Ramos (cell line): ENCODE results near the gene CHST8.

Experiments
- in situ Hi-C: fragments of 300-500 bp; cut with MboI; formaldehyde crosslinking; loops from one replicate; pipeline ENCODE4 v1.14.3; 2022; ENCODE audit warnings: low sequenced_read_pairs; ENCODE audit not compliant: unreplicated experiment

CHST8 gene

DNA sequence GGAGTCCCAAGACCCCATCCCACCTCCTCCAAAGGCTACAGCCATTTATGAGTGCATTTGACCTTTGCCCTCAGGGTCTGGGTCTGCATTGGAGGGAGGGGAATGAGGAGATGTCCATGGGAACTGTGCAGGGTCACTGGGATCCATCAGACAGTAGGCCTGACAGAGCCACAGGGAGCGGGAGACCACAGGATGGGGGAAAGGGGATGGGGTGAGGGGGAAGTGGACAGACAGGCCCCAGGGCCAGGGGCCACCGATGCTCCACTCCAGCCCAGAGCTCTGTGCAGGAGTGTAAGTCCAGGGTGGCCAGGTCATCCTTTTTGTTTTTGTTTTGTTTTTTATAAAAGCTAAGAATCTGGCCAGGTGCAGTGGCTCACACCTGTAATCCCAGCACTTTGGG lies 82.5 kb downstream of the CHST8 start:
- in situ Hi-C loops = no loop called here

- in situ Hi-C loops = no loop called here
Measured at GRCh38 chr19:33705090-33705847, 83.5 kb downstream of the CHST8 start.

- in situ Hi-C loops = no loop called here
Measured at GRCh38 chr19:33705860-33706259, 84.1 kb downstream of the CHST8 start.

GRCh38 chr19:33706631-33707030 lies 84.9 kb downstream of the CHST8 start:
- in situ Hi-C loops = no loop called here

GRCh38 chr19:33712268-33712667 lies 90.5 kb downstream of the CHST8 start:
- in situ Hi-C loops = no loop called here

DNA sequence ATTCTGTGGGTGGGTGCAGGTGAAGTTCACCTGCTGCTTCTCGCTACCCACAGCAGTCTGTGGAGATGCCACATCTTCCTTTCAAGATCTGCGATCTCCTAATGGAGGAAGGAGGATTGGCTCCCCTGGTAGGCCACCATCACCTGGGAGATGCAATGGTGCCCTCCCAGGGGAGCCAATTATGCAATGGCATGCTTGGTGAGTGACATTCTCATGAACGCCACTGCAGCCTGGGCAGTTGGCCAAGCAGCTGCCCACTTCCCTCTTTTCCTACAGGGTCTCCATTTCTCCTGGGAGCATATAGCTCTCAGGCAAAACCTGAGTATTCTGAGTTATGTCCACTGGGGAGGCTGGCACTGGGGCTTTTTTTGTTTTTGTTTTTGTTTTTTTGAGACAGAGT lies 91.4 kb downstream of the CHST8 start:
- in situ Hi-C loops = no loop called here

- in situ Hi-C loops = no loop called here
Measured at GRCh38 chr19:33714149-33714548, 92.4 kb downstream of the CHST8 start.

GRCh38 chr19:33715462-33715861 lies 93.7 kb downstream of the CHST8 start:
- in situ Hi-C loops = no loop called here

GRCh38 chr19:33717878-33718277 lies 96.1 kb downstream of the CHST8 start:
- in situ Hi-C loops = no loop called here

GRCh38 chr19:33718651-33719254 lies 97.0 kb downstream of the CHST8 start:
- in situ Hi-C loops = no loop called here

DNA sequence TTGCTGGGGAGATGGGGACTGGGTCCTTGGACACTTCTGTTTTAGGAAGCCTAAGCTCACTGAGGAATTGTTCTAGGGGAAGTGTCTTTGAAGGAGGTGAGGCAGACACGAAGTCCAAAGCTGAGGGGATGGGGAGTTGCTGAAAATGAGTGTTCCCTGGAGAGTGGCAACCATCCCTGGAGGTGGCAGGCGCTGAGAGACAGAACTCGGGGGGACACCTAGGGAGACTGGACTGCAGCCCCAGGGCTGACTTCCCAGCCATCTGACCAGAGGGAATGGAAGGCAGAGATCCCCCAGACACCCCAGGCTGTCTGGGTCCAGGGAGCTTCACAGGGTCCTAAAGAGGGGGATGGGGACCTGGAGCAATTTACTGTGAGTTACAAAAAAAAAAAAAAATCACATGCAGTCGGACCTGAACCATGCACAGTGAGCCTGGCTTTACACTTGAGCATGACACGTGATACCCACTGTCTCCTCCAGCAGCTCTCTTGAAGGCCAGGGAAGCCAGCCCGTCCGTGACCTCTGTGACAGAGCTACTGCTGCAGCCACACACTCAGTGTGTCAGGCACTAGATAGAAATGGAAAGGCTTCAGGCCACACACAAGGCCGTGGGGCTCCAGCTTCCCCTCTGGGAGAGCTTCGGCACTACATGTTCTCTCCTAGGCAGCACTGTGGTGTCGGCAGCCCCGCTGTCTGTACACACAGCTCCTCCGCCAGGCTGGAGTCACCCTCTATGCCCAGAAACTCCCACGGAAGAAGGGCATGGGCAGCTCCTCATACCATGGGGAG lies 97.8 kb downstream of the CHST8 start:
- in situ Hi-C loops = no loop called here

DNA sequence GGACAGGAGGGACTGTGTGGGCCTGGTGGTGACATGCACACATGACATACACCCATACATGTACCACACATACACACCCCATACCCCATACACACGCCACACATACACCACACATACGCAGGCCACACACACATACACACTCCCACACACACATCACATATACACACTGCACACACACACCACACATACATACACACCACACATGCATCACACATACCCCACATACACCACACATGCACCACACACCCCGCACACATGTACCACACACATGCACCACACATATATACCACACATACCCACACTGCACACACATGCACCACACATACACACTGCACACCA lies 98.4 kb downstream of the CHST8 start:
- in situ Hi-C loops = no loop called here

DNA sequence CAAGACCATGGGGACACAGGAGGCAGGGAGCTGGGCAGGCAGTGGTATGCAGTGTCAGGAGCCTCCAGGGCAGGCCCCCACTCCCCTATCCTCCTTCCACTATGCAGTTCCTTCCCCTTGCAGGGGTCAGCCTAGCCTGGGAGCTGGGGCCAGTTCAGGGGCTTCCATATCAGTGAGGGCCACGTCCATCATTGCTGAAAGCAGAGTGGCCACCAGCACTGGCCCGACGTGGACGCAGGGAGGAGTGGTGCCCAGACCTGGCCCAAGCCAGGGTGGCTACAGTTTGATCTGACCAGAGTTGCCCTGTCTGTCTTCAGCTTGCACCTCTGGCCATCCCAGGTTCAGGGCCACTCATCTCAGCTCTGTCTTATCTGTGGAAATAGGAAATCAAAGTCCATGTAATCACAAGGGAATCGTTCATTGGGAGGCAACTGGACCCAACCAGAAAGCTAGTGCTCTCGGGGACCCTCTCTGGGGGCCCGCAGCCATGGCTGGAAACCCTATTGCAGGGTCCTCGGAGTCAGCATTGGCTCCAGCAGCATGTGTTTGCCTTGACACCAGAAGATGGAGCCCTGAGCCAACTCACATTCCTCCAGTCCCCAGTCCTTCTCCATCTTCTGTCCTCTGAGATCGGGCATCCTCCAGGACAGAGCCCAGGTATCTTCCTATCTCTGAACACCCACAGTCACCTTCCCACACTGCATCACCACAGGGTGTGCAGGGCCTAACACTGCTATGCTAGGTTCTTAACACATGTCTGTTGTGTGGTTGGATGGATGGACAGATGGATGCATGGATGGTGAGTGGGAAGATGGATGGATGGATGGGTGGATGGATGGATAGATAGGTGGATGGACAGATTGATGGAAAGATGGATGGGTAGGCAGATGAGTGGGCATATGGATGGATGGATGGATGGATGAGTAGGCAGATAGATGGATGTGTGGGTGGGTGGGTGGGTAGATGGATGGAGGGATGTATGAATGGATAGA lies 99.2 kb downstream of the CHST8 start:
- in situ Hi-C loops = no loop called here

- in situ Hi-C loops = no loop called here
Measured at GRCh38 chr19:33721735-33722297, 100.1 kb downstream of the CHST8 start.

DNA sequence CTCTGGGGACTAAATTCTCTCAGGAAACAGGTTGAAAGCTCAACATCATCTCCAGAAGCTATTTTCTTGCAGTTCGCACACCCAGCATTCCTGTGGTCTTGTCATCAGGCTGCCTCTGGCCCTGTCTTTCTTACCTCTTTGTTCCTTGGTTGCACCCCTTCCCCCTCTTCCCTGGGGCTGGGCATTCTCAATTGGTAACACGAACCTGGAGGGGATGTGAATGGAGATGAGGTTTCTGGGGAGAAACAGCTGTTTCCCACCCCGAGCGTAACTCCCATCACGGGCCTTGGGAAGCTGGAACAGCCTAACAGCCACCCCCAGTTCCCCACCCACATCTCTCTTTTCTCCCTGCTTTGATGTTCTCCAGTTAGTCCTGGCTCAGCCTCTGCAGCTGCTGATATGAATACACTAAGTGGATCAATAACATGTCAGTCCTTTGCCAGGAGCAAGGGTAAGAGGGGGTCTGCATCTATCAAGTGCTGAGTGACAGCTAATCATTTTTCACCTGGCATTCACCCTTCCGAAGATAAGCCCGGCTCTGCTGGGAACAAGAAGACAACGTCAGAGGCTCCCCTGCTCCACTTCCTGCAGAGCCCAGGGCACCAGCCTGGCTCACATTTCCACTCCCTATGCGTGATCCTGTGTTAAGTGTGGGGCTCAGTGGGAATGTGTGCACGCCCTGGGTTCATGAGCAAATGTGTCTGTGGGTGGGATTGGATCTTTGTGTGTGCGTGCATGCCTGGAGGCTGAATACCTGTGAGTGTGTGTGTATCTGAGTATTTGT lies 100.9 kb downstream of the CHST8 start:
- in situ Hi-C loops = no loop called here

- in situ Hi-C loops = no loop called here
Measured at GRCh38 chr19:33723512-33723911, 101.8 kb downstream of the CHST8 start.

DNA sequence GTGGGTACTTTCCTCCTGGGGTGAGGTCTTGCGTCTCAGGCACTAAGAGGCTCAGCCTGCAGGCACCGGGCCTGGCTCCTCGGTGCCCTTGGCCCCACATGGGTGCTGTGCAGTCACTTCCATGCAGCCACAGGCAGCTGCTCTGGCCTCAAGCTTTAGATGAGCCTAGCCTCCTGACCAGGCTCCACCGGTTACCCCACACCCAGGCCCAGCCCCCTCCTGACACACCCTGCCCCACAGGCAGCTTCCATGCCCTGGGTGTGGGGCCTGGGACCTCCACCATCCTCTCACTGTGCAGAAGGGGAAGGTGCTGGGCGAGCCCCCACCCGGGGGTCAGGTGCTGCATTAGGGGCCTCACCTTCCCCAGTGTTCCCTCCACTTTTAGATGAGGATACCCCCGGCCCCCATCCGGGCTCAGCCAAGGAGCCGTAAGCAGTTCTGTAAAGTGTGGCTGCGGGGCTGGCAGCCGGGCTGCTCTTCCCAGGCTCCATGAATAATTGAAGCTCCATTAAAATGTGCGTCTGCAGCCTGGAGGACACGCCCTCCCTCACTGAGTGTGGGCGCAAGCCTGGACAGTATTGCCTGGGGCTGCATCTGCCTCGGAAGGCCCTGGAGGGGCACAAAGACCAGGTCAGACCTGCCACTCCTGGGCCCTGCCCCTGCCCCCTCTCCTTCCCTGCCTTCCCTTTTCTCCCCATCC lies 102.4 kb downstream of the CHST8 start:
- in situ Hi-C loops = no loop called here

- in situ Hi-C loops = no loop called here
Measured at GRCh38 chr19:33724721-33725060, 102.9 kb downstream of the CHST8 start.

- in situ Hi-C loops = no loop called here
Measured at GRCh38 chr19:33725567-33725966, 103.8 kb downstream of the CHST8 start.
